ENCODE data around the gene SF1. TPM values are rescaled to one million over a fixed set of nuclear protein-coding genes. Genes with fewer than 3 reads are reported as not detected.

The SF1 gene
- total RNA-seq, 1 donor from 2014 or later: 269 TPM

DNA sequence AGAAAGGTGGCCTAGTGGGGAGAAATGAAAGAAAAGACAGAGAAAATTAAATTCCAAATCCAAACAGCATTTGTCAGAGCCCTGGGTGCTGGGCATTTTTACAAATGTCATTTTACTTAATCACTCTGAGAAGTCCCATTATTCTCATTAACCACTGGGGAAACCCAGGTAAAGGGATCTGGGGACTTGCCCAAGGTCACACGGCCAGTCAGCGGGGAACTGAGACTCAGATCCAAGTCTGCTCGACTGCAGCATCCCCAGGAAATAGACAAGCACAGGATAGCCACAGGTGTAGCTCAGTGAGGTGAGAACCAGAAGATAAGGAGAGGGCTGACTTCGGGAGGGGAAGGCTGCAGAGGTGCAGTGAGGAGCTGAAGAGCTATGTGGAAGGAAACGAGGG lies 63.2 kb downstream of the SF1 start:
- ATAC-seq (no peak), DNase-seq (no peak)
- H3K27me3 ChIP-seq (ENCODE audit: low read depth): peaks cover 94% of the 10 kb centered on the region
- no peaks in the 10 kb centered on the region for H3K9me3 ChIP-seq
- no peak overlapping the region for H3K4me3 ChIP-seq
- H3K36me3 ChIP-seq: no peaks in the 10 kb centered on the region
- TF ChIP-seq, protein P1, sequence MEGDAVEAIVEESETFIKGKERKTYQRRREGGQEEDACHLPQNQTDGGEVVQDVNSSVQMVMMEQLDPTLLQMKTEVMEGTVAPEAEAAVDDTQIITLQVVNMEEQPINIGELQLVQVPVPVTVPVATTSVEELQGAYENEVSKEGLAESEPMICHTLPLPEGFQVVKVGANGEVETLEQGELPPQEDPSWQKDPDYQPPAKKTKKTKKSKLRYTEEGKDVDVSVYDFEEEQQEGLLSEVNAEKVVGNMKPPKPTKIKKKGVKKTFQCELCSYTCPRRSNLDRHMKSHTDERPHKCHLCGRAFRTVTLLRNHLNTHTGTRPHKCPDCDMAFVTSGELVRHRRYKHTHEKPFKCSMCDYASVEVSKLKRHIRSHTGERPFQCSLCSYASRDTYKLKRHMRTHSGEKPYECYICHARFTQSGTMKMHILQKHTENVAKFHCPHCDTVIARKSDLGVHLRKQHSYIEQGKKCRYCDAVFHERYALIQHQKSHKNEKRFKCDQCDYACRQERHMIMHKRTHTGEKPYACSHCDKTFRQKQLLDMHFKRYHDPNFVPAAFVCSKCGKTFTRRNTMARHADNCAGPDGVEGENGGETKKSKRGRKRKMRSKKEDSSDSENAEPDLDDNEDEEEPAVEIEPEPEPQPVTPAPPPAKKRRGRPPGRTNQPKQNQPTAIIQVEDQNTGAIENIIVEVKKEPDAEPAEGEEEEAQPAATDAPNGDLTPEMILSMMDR (IDR thresholded peaks at IDR 0.05): no peak
- H3K4me1 ChIP-seq: no peaks in the 10 kb centered on the region
- H3K27ac ChIP-seq: no peak overlapping the region
- intact Hi-C loops (cut with DNase I): no loop called here

DNA sequence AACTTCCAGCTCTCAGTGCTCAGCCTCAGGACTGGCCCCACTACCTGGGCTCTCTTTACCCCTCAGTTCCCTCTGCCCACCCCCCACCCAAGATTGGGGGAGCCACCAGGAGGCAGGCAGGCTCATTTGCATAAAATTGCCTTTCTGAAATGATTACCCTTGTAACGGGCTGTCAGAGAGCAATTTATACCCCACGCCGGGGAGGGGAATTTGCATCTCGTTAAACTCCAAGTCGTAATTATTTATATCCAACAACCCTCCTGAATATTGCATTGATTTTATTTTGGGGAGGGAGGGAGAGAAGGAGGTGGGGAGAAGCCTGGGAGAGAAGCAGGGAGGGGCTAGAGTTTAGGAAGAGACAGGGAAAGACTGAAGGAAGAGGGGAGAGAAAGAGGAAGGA lies 63.7 kb downstream of the SF1 start:
- intact Hi-C loops (cut with DNase I): no loop called here
- DNase-seq (no peak), ATAC-seq (no peak)
- H3K4me1 ChIP-seq: no peaks in the 10 kb centered on the region
- H3K9me3 ChIP-seq: no peaks in the 10 kb centered on the region
- no peak overlapping the region for H3K27ac ChIP-seq
- H3K36me3 ChIP-seq: no peaks in the 10 kb centered on the region
- no peak overlapping the region for H3K4me3 ChIP-seq
- TF ChIP-seq, protein P1 (IDR thresholded peaks at IDR 0.05): no peak
- H3K27me3 ChIP-seq (ENCODE audit: low read depth): peaks cover 94% of the 10 kb centered on the region

Other genes starting within 250 kb of the SF1 start
- gene SLC22A11, start 222.6 kb downstream of the SF1 start, total RNA-seq: not detected
- gene SLC22A12, start 187.3 kb downstream of the SF1 start, total RNA-seq: not detected
- gene NRXN2, start 55.3 kb downstream of the SF1 start, total RNA-seq: 1.7 TPM
- gene RASGRP2, start 34.4 kb downstream of the SF1 start, total RNA-seq: 30.4 TPM
- 2.6 TPM for gene PYGM, start 18.6 kb downstream of the SF1 start, total RNA-seq
- gene MAP4K2, start 24.7 kb upstream of the SF1 start, total RNA-seq: 29.1 TPM
- gene MEN1, start 32.0 kb upstream of the SF1 start, total RNA-seq: 22.7 TPM
- gene CDC42BPG, start 66.1 kb upstream of the SF1 start, total RNA-seq: 16.3 TPM
- 73.4 TPM for gene EHD1, start 100.1 kb upstream of the SF1 start, total RNA-seq
- 21.7 TPM for gene ATG2A, start 138.7 kb upstream of the SF1 start, total RNA-seq
- 23.9 TPM for gene PPP2R5B, start 146.1 kb upstream of the SF1 start, total RNA-seq
- gene GPHA2, start 157.4 kb upstream of the SF1 start, total RNA-seq: not detected
- not detected for gene MAJIN, start 193.6 kb upstream of the SF1 start, total RNA-seq
- 8.6 TPM for gene BATF2, start 218.4 kb upstream of the SF1 start, total RNA-seq
- gene ARL2, start 235.6 kb upstream of the SF1 start, total RNA-seq: 74.1 TPM
- gene SNX15, start 248.9 kb upstream of the SF1 start, total RNA-seq: 25.4 TPM